ENCODE measurements around the gene BABAM2. TPM values are rescaled to one million over a fixed set of nuclear protein-coding genes. Genes with fewer than 3 reads are reported as not detected.

The BABAM2 gene
- total RNA-seq, 4 donors from 2014 or later: 34.4 to 44.9 (median 38.3) TPM

DNA sequence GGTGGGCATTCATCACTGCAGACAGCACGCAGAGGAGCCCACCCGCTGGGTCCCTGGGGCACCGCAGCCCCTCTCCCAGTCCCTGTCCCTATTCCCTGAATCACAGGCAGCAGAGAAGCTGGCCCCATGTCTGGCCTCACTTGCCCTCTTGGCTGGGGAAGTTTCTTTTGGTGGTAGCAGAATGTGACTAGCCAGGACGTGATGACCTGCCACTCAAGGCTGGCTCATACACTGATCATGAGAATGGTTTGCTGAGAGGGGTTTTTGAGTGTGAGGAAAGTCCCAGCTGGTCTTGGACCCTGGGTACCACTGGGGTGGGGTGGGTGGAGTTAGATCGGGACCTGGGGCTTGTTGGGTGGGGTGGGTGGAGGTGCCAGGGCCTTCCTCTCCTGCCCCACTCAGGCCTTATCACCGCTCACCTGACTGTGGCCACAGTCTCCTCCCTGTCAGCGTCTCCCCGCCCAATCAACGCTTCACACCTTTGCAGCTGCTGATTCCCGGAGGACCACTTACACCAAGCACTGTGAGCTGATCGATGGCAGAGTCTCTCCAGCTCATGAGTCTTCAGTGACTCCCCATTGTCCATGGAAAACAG, 473.3 kb downstream of the BABAM2 start:
- TF ChIP-seq, protein P1, sequence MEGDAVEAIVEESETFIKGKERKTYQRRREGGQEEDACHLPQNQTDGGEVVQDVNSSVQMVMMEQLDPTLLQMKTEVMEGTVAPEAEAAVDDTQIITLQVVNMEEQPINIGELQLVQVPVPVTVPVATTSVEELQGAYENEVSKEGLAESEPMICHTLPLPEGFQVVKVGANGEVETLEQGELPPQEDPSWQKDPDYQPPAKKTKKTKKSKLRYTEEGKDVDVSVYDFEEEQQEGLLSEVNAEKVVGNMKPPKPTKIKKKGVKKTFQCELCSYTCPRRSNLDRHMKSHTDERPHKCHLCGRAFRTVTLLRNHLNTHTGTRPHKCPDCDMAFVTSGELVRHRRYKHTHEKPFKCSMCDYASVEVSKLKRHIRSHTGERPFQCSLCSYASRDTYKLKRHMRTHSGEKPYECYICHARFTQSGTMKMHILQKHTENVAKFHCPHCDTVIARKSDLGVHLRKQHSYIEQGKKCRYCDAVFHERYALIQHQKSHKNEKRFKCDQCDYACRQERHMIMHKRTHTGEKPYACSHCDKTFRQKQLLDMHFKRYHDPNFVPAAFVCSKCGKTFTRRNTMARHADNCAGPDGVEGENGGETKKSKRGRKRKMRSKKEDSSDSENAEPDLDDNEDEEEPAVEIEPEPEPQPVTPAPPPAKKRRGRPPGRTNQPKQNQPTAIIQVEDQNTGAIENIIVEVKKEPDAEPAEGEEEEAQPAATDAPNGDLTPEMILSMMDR (IDR thresholded peaks at IDR 0.05; ENCODE audit: low read depth): no peak

DNA sequence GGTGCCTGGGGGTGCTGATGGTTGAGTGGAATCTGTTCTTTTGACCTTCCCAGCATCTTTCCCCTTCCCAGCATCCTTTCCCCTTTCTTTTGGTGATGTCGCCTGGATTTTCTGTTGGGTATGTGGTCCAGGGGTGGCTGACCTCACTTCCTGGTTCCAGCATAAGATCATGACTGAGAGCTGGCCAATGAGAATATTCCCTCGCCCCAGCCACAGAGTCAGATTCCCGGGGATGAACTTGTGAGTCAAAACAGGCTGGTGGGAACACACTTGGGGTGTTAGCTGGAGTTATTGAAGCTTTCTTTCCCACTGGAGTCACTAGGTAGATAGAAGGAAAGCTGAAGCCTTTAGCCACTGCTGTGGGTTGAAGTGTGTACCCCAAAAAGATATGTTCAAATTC, 474.1 kb downstream of the BABAM2 start:
- TF ChIP-seq, protein P1 (IDR thresholded peaks at IDR 0.05; ENCODE audit: low read depth): no peak

DNA sequence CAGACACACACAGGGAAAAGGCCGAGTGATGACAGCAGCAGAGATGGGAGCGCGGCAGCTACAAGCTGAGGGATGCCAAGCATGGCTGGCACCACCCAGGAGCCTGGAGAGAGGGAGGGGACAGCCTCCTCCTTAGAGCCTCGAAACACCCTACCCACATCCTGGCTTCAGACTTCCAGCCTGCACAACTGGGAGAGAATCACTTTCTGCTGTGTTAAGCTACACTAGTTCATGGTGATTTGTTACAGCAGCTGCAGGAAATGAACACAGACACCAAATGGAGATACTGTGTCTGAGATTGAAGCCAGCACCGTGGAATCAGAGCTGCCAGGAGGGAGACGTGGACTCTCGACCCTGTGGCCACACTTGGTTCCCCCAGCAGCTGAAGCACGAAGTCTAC, 474.6 kb downstream of the BABAM2 start:
- TF ChIP-seq, protein P1 (IDR thresholded peaks at IDR 0.05; ENCODE audit: low read depth): no peak

DNA sequence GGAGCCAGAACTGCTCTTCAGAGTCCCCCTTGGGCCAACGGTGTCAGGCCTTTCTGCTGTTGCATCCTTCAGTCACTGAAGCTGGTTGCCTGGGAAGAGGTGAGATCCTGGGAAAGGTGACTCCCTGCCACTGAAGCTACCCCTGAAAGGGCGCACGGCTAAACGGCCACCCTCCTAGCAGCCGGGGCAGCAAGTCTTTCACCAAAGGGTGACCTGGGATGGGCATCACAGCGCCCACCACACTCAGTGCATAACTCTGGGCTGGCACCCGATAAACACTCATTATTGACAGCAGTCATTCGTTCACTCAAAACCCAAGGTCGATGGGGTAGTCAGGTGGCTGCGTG, 475.6 kb downstream of the BABAM2 start:
- TF ChIP-seq, protein P1 (IDR thresholded peaks at IDR 0.05; ENCODE audit: low read depth): no peak

DNA sequence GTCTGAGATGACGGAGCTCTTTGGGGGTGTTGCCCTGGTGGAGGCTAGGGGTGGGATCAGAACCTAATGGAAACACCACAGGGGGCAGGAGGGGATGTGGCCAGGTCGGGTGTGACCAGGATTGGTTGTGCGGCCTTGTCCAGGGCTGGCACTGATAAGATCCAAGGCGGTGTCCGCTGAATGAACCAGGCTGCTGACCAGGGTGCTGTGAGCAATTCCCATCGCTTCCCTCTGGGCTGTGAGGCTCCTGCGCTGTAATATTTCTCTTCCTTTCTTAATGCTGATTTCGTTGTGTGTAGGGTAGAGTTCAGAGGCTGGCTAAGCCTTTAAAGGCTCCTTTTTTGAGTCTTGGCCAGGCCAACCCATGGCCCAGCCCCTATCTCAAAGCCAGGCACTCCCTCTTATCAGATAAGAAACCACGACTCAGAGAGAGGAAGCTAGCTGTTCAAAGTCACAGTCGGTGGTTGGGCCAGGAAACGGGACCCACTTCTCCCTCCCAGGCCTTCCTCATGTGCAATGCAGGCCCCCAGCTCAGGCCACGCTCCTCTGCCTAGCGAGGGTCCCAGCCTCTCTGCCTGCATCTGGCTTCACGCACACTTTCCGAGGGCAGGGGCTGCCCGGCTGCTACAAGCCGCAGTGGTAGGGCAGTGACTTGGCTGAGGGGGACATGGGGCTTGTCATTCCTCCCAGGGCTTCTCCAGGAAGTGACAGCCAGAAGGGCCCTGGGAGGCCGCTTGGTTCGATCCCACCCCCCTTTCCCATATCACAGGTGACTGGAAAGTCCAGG, 476.2 kb downstream of the BABAM2 start:
- TF ChIP-seq, protein P1 (IDR thresholded peaks at IDR 0.05; ENCODE audit: low read depth): no peak

DNA sequence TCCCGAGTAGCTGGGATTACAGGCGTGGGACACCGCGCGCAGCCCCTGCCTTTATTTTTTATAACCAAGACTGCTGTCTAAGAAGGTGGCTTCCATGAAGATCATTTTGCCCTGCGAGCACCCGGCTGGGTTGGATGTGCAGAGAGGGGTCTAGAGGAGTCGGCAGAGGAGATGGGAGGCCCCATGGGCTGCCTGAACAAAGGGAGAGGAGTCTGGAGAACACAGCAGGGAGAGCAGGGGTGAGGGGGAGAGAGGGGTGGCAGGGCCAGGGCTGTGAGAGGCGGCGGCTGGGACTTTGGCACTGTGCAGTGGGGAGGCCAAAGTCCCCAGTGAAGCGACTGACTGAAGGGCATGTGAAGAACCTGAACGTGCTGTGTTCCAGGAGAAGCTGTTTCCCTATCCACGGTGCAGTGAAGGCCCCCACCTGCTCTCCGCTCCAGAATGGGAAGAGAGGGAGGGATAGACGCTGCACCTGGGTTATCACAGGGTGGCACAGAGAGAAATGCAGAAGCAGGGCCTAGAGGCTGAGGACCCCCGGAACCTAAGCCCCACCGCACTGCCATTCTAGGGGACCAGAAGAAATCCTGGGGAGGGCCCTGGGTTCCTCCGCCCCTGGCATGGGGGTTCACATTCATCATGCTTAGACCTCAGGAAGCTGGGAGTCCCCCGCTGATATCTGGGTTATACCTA, 477.3 kb downstream of the BABAM2 start:
- TF ChIP-seq, protein P1 (IDR thresholded peaks at IDR 0.05; ENCODE audit: low read depth): no peak

DNA sequence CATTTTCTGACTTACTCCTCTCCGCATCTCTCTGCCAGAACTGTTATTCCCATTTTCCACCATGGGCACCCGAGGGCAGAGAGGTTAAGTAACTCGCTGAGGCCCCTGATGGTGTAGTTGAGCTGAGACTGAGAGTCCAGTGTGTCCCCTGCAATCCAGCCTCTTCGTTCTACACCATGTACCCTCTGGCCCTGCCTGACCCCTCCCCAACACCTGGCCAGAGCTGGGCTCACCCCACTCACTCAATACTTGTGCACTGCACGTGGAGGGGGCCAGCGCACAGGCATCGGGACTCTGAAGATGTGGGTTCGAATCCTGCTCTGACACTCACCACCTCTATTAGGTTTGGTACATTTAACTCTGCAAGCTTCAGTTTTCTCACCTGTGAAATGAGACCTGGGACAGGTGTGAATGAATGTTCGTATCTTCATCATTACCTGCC, 477.8 kb downstream of the BABAM2 start:
- TF ChIP-seq, protein P1 (IDR thresholded peaks at IDR 0.05; ENCODE audit: low read depth): no peak
